GM21723 (cell line): Measurements from ENCODE around the gene TRAPPC10.

Experiments used
- ATAC-seq: cut with Tn5 transposase; IDR thresholded peaks from one replicate; pipeline ENCODE4 v1.9.1; 2021; ENCODE audit warnings: mild to moderate bottlenecking, moderate library complexity; ENCODE audit not compliant: unreplicated experiment

Gene TRAPPC10, protein sequence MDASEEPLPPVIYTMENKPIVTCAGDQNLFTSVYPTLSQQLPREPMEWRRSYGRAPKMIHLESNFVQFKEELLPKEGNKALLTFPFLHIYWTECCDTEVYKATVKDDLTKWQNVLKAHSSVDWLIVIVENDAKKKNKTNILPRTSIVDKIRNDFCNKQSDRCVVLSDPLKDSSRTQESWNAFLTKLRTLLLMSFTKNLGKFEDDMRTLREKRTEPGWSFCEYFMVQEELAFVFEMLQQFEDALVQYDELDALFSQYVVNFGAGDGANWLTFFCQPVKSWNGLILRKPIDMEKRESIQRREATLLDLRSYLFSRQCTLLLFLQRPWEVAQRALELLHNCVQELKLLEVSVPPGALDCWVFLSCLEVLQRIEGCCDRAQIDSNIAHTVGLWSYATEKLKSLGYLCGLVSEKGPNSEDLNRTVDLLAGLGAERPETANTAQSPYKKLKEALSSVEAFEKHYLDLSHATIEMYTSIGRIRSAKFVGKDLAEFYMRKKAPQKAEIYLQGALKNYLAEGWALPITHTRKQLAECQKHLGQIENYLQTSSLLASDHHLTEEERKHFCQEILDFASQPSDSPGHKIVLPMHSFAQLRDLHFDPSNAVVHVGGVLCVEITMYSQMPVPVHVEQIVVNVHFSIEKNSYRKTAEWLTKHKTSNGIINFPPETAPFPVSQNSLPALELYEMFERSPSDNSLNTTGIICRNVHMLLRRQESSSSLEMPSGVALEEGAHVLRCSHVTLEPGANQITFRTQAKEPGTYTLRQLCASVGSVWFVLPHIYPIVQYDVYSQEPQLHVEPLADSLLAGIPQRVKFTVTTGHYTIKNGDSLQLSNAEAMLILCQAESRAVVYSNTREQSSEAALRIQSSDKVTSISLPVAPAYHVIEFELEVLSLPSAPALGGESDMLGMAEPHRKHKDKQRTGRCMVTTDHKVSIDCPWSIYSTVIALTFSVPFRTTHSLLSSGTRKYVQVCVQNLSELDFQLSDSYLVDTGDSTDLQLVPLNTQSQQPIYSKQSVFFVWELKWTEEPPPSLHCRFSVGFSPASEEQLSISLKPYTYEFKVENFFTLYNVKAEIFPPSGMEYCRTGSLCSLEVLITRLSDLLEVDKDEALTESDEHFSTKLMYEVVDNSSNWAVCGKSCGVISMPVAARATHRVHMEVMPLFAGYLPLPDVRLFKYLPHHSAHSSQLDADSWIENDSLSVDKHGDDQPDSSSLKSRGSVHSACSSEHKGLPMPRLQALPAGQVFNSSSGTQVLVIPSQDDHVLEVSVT

DNA sequence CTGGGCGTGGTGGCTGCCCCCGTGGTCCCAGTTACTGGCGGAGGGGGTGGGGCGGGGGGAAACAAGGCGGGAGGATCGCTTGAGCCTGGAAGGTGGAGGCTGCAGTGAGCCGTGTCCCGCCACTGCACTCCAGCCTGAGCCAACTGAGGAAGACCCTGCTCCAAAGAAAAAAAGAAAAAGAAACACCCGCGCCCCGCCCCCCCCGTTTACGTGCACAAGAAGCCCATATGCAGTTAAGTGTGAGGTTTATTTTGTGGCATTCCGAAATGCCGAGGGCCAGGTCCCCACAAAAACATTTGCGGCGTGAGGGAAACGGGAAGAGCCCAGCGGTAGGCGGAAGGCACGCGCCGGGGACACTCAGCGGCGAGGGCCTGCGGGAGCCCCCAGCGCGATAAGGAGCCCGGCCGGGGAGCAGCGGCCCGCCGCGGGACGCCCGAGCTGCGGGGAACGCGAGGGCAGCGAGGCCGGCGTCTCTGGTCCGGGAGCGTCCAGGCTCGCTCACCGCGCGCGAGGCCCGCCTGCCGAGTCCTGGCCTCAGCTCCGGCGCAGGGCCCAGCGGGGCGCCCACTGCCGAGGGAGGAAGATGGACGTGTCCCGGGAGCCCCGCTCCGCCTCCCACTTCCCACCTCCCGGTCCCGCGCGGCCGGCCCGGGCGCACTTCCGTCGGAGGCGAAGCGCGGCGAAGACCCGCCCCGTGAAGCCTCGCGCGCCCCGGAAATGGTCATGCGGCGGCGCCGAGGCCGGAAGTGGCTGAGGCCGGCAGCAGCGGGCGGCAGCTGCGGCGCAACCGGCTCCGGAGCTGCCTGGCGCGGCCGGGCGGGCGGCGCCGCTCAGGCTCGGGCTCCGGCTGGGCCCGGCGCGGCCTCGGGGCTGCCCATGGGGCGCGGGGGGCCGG, at the start of gene TRAPPC10:
Gene TRAPPC10 (plus strand): TSS at position 731 of the 895 bp plus-strand sequence. CDS start 185 bp downstream, outside the sequence.
- peak; percentile 65 for ATAC-seq

DNA sequence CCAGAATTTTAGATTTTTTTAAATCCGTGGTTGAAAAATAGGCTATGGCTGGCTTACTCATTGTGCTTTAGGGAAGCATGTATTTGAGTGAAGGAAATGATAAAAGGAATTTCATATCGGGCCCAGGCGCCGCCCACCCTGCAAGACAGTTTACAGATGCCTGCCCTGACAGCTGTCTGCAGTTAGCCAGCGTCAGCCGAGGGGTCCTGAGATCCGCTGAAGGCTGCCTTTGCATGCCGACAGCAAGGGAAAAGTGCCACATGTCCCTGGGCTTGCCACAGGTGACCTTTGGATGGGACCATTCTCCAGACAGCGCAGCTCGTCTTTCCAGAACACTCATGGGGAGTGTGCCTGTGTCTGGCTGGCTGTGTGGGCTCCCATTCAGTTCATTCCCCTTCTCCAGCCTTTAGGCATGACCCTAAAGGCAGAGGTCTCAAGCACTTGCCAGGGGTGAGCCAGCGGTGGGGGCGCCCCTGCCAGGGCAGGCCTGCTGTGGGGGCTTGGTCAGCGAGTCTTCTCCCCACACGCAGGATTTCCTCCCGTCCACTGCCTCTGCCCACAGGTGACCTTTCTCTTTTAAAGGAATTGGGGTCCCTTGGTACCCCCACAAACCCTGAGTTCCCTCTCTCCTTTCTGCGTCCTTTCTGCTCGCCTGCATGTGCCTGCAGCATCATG, 46.1 kb upstream of the TRAPPC10 start:
- ATAC-seq, result no peak

DNA sequence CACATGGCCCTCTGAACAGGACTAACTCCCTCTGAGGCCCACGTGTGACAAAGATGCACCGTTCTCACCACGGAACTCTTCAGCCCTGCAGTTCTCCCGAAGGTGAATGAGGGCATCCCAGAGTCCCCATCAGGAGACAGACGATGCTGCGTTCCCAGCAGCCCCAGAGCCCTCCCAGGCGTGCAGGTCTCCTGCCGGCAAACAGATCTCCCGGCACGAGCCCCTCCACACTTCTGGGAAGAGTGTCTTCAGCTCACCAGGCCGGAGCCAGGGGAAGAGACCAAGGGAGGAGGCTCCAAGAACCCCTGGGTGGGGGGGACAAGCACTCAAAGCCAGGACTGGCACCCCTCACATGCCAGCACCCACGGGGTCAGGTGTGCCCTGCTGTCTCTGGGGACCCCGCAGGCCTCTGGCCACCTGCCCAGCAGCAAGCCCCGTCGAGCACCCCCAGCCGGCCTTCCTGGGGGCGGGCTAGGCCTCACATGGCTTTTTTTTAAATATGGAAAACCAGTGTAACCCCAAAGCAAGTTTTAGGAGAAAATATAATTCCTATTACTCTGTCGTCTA, 45.1 kb upstream of the TRAPPC10 start:
- ATAC-seq, result no peak

- ATAC-seq, result no peak
Measured at GRCh38 chr21:43967981-43968380, 44.1 kb upstream of the TRAPPC10 start.

DNA sequence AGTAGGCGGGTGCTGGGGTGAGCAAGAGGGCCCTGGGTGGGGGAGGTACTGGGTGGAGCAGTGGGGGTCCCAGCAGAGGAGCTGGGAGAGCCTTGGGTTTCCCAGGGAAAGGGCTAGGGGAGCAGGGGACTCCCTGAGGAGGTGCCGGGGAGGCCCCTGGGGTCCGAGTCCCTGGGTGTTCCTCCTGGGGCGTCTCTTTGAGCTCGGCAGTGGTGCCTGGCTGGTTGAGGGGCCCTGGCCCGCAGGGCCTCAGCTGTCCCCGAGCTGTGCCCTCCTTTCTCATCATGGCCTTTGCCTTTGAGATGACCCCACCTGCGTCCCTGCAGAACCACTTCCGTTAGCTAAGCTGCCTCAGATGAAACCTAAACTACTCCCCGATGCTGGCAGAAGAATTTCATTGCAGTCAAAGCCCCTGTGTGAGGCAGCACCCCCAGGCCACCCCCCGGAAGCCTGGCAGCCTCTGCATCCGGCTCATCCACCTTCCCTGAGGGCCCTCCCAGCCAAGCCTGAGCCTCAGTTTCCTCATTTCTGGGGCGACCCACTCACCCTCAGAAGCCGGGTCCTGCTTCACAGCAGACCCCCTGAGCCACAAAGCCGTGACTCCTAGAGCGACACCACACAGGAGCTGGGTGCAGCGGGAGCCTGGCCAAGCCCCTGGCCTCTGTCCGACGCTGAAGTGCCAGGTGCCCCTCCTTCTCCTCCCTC, 43.5 kb upstream of the TRAPPC10 start:
- ATAC-seq, result no peak

- no peak for ATAC-seq
Measured at GRCh38 chr21:43969115-43969444, 43.0 kb upstream of the TRAPPC10 start.

DNA sequence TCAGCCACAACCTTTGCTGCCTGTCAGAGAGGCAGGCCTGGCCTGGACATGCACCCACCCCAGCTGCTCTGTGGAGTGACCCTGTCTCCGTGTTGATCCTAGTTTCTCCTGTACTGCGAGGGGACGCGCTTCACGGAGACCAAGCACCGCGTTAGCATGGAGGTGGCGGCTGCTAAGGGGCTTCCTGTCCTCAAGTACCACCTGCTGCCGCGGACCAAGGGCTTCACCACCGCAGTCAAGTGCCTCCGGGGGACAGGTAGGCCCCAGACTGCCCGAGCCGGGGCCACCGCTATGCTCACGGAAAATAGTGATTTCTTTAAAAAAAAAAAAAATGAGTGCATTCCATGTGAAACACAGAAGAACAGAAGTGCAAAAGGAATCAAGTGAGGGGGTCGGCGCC, 41.6 kb upstream of the TRAPPC10 start:
- ATAC-seq, result no peak

DNA sequence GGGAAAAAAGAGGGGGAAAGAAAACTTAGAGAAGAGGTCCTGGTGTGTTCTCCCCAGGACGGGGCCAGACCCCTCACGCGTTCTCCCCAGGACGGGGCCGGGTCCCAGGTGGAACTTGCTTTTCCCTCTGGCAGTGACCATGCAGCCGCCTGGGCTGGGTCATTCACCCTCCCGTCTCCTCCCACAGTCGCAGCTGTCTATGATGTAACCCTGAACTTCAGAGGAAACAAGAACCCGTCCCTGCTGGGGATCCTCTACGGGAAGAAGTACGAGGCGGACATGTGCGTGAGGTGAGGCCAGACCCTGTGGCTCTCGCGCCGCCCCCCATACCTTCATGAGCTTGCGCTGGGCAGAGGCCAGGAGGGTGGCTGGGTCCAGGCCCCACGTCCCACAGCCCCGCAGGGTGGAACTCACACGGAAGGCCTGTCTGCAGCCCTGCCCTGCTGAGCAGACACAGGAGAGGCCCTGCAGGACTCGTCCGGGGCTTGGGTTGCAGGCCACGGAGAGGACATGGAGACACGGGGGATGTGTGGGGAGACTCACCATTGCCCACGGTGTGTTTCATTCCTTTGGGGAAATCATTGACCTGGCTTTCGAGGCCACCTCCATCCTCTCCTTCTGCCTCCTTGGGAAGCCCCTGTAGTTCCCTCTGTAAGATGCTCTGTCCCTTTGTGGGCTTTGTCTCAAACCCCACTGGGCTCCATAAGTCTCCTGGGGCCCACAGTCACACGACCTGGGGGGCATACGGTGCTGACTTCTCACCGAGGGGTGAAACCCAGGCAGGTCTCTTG, 40.7 kb upstream of the TRAPPC10 start:
- no peak for ATAC-seq

DNA sequence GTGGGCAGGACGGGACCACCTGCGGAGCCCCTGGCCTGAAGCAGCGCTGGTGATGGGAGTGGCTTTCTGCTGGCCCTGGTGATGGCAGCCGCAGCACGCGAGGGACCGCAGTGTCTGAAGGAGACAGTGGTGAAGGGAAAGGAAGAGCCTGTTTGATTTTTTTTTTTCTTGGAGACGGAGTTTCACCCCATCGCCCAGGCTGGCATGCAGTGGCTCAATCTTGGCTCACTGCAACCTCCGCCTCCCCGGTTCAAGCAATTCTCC, 40.2 kb upstream of the TRAPPC10 start:
- no peak for ATAC-seq

DNA sequence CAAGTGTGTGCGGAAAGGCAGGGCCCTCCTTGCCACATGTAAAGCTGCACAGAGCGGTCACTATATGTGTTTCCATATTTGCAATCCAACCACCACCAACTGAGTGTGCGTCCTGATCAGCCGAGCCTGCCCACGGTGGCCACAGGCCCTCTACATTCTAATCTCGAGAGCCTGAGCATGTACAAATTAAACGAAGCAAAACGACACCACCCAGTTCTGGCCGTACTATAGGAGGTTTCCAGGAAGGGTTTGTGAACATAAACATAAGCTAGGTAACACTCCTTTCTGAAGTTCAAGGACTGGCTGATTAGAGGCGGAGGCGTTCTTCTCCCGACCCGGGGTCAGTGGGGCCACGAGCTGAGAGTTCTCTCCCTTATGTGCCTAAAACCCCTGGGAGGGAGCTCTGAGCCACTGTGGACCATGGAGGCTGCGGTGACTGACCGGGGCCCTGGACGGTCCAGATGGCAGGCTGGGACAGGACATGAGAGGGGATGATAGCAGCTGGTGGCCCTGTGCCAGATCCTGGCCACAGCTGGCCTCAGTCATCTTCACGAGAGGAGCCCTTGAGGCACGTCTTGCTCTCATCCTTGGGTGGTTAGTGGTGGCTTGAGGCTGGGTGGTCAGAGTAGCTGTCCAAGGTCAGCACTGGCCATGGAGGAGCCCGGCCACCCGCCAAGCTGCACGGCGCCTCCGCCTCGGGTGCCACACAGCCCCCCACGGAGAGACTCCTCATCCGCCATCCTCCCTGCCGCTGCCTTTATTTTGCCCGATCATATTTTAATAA, 39.1 kb upstream of the TRAPPC10 start:
- ATAC-seq, result no peak

GRCh38 chr21:43973634-43973955, 38.5 kb upstream of the TRAPPC10 start:
- ATAC-seq, result no peak

- ATAC-seq, result no peak
Measured at GRCh38 chr21:43974791-43975468, 37.2 kb upstream of the TRAPPC10 start.

- peak; percentile 51 for ATAC-seq
Measured at GRCh38 chr21:43975469-43976098, 36.5 kb upstream of the TRAPPC10 start.

GRCh38 chr21:43976661-43977060, 35.4 kb upstream of the TRAPPC10 start:
- no peak for ATAC-seq

DNA sequence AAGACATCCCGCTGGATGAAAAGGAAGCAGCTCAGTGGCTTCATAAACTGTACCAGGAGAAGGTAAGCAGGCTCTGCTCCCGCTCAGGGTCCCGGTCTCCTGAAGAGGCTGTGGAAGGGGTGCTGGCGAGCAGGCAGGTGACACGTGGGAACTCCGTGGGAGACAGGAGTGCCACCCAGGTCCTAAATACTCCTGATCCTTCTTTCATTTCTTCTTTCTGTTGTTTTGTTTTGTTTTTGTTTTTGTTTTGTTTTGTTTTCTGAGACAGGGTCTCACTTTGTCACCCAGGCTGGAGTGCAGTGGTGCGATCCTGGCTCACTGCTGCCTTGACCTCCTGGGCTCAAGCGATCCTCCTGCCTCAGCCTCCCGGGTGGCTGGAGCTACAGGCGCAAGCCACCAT, 34.0 kb upstream of the TRAPPC10 start:
- no peak for ATAC-seq

GRCh38 chr21:43979654-43980053, 32.5 kb upstream of the TRAPPC10 start:
- ATAC-seq, result no peak
